Activated CD8-positive, alpha-beta T cell treated with anti-CD3 and anti-CD28 coated beads, Interleukin-2, amount 10 ng/mL, durations not matched to agents 7 days and 5 days (primary cell): ENCODE results near the gene SEM1. TPM values are rescaled to one million over a fixed set of nuclear protein-coding genes. Genes with fewer than 3 reads are reported as not detected.
"Not testable (repeated sequence)": the region's sequence is repeated elsewhere in the genome, so short reads cannot be mapped to it uniquely, and the experiment has no call there.

ENCODE experiments used
- ATAC-seq: fragments of 150-1000 bp; cut with Tn5 transposase; one replicate; pipeline ENCODE4 v1.10.0; 2021; ENCODE audit warnings: moderate library complexity
- CTCF ChIA-PET: fragments of 350-600 bp; sonication (Branson Sonifier 250); formaldehyde crosslinking; loops from one replicate; lab custom pipeline; 2021; ENCODE audit warnings: antibody characterized with exemption; lab: Charles Lee
- POLR2A ChIA-PET: fragments of 350-600 bp; sonication (Branson Sonifier 250); formaldehyde crosslinking; loops from one replicate; lab custom pipeline; 2021; ENCODE audit warnings: antibody characterized with exemption; lab: Charles Lee
- DNase-seq: peaks from one replicate; pipeline ENCODE4 v3.0.0-alpha.2; 2020
- H3K27ac Mint-ChIP-seq: one replicate; pipeline ENCODE4 v1.8.0; 2021; ENCODE audit warnings: mild to moderate bottlenecking, mixed read lengths
- H3K27me3 Mint-ChIP-seq: one replicate; pipeline ENCODE4 v1.8.0; 2021; ENCODE audit warnings: low read depth, mixed read lengths
- H3K36me3 Mint-ChIP-seq: one replicate; pipeline ENCODE4 v1.8.0; 2021; ENCODE audit warnings: low read depth, mixed read lengths
- H3K4me1 Mint-ChIP-seq: one replicate; pipeline ENCODE4 v1.8.0; 2021; ENCODE audit warnings: low read depth, mixed read lengths
- H3K4me3 Mint-ChIP-seq: one replicate; pipeline ENCODE4 v1.8.0; 2021; ENCODE audit warnings: mild to moderate bottlenecking, mixed read lengths
- H3K9me3 Mint-ChIP-seq: one replicate; pipeline ENCODE4 v1.8.0; 2022; ENCODE audit warnings: mixed read lengths; ENCODE audit not compliant: insufficient read depth
- total RNA-seq, 2 experiments: library from RNA; stranded (reverse); gene quantifications; one replicate each; pipeline ENCODE4 v1.2.3, GENCODE V29; 2021

Gene SEM1
- total RNA-seq: 10 to 100 TPM; 41.5 to 52.1 TPM

DNA sequence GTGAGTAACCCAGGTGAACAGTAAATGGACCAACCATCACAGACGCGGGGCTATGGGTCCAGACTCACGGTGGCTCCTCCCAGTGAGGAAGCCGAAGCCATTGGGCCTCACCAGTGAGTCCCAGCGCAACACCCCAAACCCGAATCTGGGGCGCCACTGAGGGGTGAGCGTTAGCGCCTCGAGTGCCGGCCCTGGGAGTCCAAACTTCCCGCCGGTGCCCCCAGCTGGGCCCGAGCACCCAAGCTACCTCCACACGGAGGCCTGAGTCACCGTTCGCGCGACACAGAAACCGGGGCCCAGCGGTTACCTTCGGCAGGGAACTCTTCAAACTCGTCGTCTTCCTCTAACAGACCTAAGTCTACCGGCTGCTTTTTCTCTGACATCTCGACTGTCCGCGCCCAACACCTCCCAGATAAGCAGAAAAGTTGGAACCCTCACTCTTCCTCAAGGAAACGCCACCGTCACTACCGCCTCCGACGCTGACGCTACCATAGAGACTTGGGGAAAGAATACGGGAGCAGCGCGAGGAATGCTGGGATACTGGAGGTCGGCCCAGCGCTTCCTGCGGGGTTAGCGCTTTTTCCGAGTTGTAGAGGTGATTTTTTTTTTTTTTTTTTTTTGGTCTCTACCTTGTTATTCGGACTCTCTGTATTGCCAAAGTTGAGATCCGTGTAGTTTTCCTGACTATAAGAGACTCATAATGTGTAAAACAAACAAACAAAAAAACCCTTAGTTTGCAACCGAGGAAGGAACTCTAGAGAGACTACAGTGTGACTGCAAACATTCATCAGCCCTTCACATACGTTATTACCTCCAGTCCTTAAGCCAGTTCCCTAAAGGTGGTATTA is at the start of gene SEM1:
Gene SEM1, minus strand, starts transcription at position 466 of the 848 bp plus-strand sequence. Its CDS starts 83 bp downstream, at position 383.
- peak; percentile 75 for DNase-seq
- H3K27me3 Mint-ChIP-seq: no peaks in the 10 kb centered on the region
- peak; percentile 95 for ATAC-seq
- H3K27ac Mint-ChIP-seq: peak within 1 kb of the TSS; percentile 93
- peaks cover 23% of the 10 kb centered on the region for H3K4me1 Mint-ChIP-seq
- peaks cover 12% of the 10 kb centered on the region for H3K9me3 Mint-ChIP-seq
- ChIA-PET POLR2A (no interaction called here), CTCF (no interaction called here)
- peaks cover 24% of the 10 kb centered on the region for H3K36me3 Mint-ChIP-seq
- peak within 1 kb of the TSS; percentile 91 for H3K4me3 Mint-ChIP-seq

DNA sequence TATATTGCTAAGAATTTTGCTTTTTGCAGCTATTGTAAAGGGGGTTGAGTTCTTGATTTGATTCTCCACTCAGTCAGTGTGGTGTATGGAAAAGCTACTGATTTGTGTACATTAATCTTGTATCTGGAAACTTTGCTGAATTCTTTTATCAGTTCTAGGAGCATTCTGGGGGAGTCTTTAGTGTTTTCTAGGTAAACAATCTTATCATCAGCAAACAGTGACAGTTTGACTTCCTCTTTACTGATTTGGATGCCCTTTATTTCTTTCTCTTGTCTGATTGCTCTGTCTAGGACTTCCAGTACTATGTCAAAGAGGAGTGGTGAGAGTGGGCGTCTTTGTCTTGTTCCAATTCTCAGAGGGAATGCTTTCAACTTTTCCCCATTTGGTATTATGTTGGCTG is 48.2 kb upstream of the SEM1 start:
- H3K9me3 Mint-ChIP-seq, POLR2A ChIA-PET, H3K36me3 Mint-ChIP-seq, CTCF ChIA-PET, ATAC-seq, H3K27ac Mint-ChIP-seq, DNase-seq, H3K4me1 Mint-ChIP-seq, H3K4me3 Mint-ChIP-seq: not testable (repeated sequence)
- peaks cover 24% of the 10 kb centered on the region for H3K27me3 Mint-ChIP-seq

DNA sequence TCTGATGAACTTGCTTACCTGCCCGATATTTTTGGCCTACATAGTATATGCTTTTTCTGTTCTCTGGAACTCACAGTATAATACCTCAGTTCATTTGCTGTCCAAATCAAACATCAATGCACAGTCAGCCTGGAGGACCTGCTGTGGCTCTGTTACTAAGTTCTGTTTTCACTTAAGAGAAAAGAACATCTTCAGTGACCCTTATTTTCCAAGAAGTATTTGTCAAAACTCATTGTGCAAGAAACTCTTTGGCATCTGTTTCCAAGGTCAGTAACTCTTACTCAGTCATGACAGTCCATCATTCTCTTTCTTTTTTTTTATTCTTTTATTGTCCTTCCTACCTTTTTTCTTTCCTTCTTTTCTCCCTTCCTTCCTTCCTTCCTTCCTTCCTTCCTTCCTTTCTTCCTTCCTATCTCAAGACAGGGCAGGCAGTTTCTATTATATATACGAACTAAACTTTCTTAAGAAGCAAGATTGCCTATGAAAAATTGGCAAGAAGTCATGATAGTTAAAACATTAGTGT is 37.8 kb upstream of the SEM1 start:
- H3K4me3 Mint-ChIP-seq: no peak overlapping the region
- ChIA-PET POLR2A (no interaction called here), CTCF (no interaction called here)
- no peaks in the 10 kb centered on the region for H3K4me1 Mint-ChIP-seq
- DNase-seq (no peak), ATAC-seq (no peak)
- H3K36me3 Mint-ChIP-seq: no peaks in the 10 kb centered on the region
- peaks cover 15% of the 10 kb centered on the region for H3K27me3 Mint-ChIP-seq
- no peak overlapping the region for H3K27ac Mint-ChIP-seq
- H3K9me3 Mint-ChIP-seq: no peaks in the 10 kb centered on the region

DNA sequence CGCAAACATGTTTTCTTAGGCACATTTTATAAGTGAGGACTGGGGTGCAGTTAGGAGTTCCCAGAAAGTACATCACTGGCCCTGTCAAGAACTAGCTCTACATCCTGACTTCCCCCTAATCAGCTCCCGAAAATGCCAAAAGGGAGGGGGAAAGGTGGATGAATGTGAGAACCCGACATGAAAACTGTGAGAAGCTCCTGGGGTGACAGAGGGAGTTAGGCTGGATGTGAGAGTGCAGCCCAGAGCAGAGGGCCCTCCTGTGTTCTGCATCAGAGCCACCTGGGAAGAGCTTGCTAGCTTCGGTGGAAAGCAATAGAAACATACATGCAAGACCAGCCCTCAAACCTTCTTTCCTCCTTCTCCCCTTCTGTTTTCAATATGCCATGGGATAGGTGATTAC is 30.5 kb upstream of the SEM1 start:
- H3K36me3 Mint-ChIP-seq: no peaks in the 10 kb centered on the region
- H3K27me3 Mint-ChIP-seq: peaks cover 25% of the 10 kb centered on the region
- ChIA-PET CTCF (no interaction called here), POLR2A (no interaction called here)
- ATAC-seq: no peak
- no peaks in the 10 kb centered on the region for H3K9me3 Mint-ChIP-seq
- no peak overlapping the region for H3K27ac Mint-ChIP-seq
- no peak for DNase-seq
- no peak overlapping the region for H3K4me3 Mint-ChIP-seq
- no peaks in the 10 kb centered on the region for H3K4me1 Mint-ChIP-seq

DNA sequence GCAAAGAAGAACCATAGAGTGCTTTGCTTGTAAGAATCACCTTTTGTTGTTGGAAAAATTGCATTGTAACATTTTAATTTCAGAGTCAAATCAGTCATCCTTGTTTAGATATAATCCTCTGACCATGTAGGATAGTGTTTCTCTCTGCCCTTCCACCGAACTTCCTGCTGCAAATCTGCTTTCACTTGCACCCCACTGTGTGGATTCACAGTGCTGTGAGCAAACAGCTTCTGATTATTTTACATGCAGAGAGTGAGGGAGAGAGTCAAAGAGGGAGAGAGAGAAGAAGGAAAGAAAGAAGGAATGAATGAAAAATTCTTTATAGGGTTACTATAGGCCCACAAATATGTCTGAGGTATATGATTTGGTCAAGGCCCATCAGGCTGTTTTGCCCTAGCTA is 30.0 kb upstream of the SEM1 start:
- H3K4me1 Mint-ChIP-seq: no peaks in the 10 kb centered on the region
- ChIA-PET CTCF (no interaction called here), POLR2A (no interaction called here)
- H3K4me3 Mint-ChIP-seq: no peak overlapping the region
- H3K27ac Mint-ChIP-seq: no peak overlapping the region
- H3K36me3 Mint-ChIP-seq: no peaks in the 10 kb centered on the region
- H3K27me3 Mint-ChIP-seq: peaks cover 25% of the 10 kb centered on the region
- no peak for DNase-seq
- H3K9me3 Mint-ChIP-seq: no peaks in the 10 kb centered on the region
- ATAC-seq: no peak

DNA sequence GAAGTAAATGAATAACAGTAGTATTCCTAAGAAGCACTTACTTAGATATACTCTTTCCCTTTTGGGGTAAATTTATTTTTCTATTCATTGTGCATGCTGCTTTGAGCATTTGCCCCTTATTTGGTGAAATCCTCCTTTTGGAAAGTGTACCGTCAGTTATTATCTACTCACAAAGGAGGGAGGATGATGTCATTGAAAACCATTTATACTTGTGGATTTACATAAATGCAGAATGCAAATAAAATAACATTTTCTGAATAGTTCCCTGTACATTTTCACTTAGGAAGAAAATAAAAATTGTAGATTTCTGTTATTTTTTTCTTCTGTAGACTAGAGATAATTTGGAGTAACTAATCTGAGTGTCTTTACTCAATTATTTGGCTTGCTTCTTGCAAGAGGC is 29.5 kb upstream of the SEM1 start:
- peaks cover 22% of the 10 kb centered on the region for H3K27me3 Mint-ChIP-seq
- H3K27ac Mint-ChIP-seq: no peak overlapping the region
- H3K4me1 Mint-ChIP-seq: no peaks in the 10 kb centered on the region
- no peak for ATAC-seq
- no peaks in the 10 kb centered on the region for H3K36me3 Mint-ChIP-seq
- H3K9me3 Mint-ChIP-seq: no peaks in the 10 kb centered on the region
- CTCF ChIA-PET: no interaction called here
- DNase-seq: no peak
- POLR2A ChIA-PET: no interaction called here
- H3K4me3 Mint-ChIP-seq: no peak overlapping the region

DNA sequence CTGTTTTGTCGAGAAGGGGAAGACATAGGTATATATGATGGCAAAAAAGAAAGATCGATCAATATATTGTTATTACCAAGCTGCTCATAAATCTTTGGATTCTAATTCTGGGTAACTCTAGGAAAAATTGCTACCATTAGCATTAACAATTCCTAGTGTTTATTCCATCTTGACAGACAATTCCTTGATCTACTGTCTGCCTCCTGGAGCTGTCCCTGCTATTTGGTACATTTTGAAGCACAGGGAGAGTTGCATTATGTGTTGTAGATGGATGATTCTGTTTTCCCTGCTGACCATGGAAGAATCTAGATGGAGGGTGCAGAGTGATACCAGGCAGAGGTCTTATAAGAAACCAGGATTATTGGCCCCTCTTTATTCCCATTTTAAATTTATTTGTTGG is 29.1 kb upstream of the SEM1 start:
- no peak overlapping the region for H3K27ac Mint-ChIP-seq

DNA sequence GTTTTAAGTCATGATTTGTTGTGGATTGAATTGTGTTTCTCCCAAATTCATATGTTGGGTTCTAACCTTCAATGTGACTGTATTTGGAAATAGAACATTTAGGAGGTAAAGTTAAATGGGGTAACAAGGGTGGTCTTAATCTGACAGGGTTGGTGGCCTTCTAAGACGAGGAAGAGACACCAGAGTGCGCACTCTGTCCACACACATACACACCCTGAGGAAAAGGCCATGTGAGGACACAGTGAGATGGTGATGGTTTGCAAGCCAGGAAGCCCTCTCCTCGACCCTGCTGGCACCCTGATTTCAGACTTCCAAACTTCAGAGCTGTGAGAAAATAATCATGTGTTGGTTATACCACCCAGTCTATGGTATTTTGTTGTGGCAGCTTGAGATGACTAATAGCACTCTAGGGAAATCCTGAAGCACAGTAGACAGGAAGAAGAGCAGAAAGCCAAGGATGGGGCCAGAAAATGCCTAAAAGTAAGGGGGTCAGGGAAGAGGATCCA is 28.0 kb upstream of the SEM1 start:
- Mint-ChIP-seq H3K36me3 (no peaks in the 10 kb centered on the region), H3K27me3 (peaks cover 18% of the 10 kb centered on the region), H3K9me3 (no peaks in the 10 kb centered on the region), H3K27ac (no peak overlapping the region), H3K4me3 (no peak overlapping the region), H3K4me1 (no peaks in the 10 kb centered on the region)
- POLR2A ChIA-PET: no interaction called here
- CTCF ChIA-PET: no interaction called here
- DNase-seq: no peak
- ATAC-seq: no peak

More for the DNA sequence above, 29.1 kb upstream of the SEM1 start:
- H3K4me1 Mint-ChIP-seq: no peaks in the 10 kb centered on the region
- DNase-seq: no peak
- no peak overlapping the region for H3K4me3 Mint-ChIP-seq
- H3K9me3 Mint-ChIP-seq: no peaks in the 10 kb centered on the region
- ChIA-PET CTCF (no interaction called here), POLR2A (no interaction called here)
- no peak for ATAC-seq
- peaks cover 22% of the 10 kb centered on the region for H3K27me3 Mint-ChIP-seq
- H3K36me3 Mint-ChIP-seq: no peaks in the 10 kb centered on the region

DNA sequence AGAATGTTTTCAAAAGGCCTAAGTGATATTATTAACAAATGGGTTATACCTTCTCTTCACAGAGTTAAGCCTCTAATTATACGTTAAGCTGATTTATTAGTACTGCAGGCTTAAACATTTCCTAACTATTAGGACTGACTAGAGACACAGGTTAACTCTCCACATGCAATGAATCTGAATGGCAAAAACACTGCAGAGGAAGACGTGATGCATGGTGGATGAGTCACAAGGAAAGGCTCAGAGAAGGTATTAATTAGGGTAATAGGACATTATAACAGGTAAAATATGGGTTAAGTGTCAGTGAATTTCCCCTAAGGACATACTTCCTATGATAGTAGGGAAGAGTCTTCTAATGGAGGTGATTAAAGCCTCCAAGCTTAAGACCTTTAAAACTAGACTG is 24.7 kb upstream of the SEM1 start:
- Mint-ChIP-seq H3K4me1 (no peaks in the 10 kb centered on the region), H3K9me3 (no peaks in the 10 kb centered on the region), H3K36me3 (no peaks in the 10 kb centered on the region), H3K4me3 (no peak overlapping the region), H3K27ac (no peak overlapping the region), H3K27me3 (peaks cover 2% of the 10 kb centered on the region)
- no peak for DNase-seq
- ATAC-seq: no peak
- ChIA-PET POLR2A (no interaction called here), CTCF (no interaction called here)

DNA sequence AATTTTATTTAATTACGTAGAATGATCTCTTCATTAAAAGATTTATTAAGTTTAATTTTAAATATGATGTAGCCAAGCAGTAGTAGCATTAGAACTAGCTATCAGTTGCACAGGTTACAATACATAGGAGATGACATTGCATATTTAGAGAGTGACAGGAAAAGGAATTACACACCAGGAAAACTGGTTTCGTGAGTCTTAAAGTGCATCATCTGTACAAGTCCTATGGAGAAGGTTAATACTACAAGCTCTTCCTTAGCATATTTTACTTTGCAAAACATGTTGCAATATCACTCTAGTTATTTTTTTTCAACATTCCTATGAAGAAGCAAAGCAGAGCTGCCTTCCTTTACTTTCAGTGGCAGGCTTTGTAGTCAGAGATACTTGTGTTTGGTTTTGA is 20.2 kb upstream of the SEM1 start:
- no peak for DNase-seq
- no peaks in the 10 kb centered on the region for H3K36me3 Mint-ChIP-seq
- no peak overlapping the region for H3K27ac Mint-ChIP-seq
- H3K4me3 Mint-ChIP-seq: no peak overlapping the region
- H3K4me1 Mint-ChIP-seq: no peaks in the 10 kb centered on the region
- peaks cover 6% of the 10 kb centered on the region for H3K27me3 Mint-ChIP-seq
- POLR2A ChIA-PET: no interaction called here
- ATAC-seq: no peak
- CTCF ChIA-PET: no interaction called here
- no peaks in the 10 kb centered on the region for H3K9me3 Mint-ChIP-seq

DNA sequence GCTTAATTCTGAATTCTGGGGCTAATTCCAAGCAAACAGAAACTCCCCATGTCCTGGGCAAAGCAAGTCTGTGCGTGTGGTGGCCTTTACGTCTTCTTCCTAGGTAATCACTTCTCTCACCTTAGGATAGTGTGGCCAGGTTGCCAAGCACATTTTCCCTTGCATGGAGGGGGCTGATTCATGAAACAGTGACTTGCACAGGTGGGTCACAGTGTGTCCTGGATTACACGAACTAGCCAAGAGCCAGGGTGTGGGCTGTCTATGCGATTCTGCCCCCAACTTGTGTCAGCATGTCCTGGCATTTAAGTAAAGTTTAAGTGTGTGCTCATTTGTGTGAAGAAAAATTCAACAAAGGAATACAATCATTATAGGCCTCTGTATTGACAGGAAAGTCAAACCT is 18.5 kb upstream of the SEM1 start:
- H3K36me3 Mint-ChIP-seq: no peaks in the 10 kb centered on the region
- ATAC-seq: no peak
- ChIA-PET CTCF (no interaction called here), POLR2A (no interaction called here)
- no peak overlapping the region for H3K27ac Mint-ChIP-seq
- no peaks in the 10 kb centered on the region for H3K4me1 Mint-ChIP-seq
- DNase-seq: no peak
- H3K4me3 Mint-ChIP-seq: no peak overlapping the region
- H3K9me3 Mint-ChIP-seq: no peaks in the 10 kb centered on the region
- peaks cover 12% of the 10 kb centered on the region for H3K27me3 Mint-ChIP-seq

DNA sequence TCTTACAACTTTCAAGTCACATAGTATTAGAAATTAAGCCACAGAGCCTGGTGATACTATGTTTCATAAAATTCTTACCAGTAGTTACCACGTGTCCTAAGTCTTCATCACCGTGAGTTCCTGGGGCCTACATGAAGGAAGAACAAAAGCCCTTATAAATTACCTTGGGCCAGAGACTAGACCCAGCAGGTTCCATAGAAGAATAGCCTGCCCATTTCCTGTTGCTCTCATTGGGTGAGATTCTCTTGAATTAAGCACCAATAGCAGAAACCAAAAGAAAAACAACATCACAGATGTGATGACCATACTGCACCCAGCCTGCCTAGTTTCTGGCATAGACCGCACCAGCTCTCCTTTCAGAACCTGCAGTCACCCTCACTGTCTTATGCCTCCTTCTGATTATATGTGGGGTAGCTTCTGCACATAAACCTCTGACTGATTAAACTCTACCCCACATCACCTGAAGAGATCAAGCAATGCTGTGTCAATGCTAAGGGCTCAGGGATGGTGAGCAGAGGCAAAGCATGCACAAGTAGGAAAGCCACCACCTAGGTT is 18.0 kb upstream of the SEM1 start:
- H3K4me3 Mint-ChIP-seq: no peak overlapping the region
- POLR2A ChIA-PET: no interaction called here
- no peaks in the 10 kb centered on the region for H3K9me3 Mint-ChIP-seq
- H3K36me3 Mint-ChIP-seq: no peaks in the 10 kb centered on the region
- DNase-seq: no peak
- no peaks in the 10 kb centered on the region for H3K4me1 Mint-ChIP-seq
- CTCF ChIA-PET: no interaction called here
- ATAC-seq: no peak
- H3K27me3 Mint-ChIP-seq: peaks cover 14% of the 10 kb centered on the region
- no peak overlapping the region for H3K27ac Mint-ChIP-seq
